GM12872 (cell line): ENCODE results near the gene COL5A3.

Experiments used
- CTCF ChIP-seq: IDR thresholded peaks from 3 replicates; pipeline ENCODE4 v1.5.1; 2011; ENCODE audit warnings: low read depth, mild to moderate bottlenecking, low read length, moderate library complexity; ENCODE audit not compliant: insufficient read depth

Gene COL5A3

DNA sequence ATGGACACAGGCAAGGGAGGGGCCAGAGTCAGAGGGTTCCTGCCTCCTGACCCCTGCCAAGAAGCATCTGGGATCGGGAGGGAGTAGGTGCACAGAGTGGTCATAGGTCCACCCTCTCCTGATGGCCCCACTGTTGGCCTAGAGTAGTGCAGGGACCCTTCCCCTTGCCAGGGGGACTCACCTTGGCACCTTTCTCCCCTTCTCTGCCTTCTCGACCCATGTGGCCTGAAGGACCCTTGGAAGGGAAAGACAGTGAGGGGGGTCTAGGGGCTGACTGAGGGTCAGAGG lies 40.7 kb downstream of the COL5A3 start:
- no peak for TF ChIP-seq CTCF

DNA sequence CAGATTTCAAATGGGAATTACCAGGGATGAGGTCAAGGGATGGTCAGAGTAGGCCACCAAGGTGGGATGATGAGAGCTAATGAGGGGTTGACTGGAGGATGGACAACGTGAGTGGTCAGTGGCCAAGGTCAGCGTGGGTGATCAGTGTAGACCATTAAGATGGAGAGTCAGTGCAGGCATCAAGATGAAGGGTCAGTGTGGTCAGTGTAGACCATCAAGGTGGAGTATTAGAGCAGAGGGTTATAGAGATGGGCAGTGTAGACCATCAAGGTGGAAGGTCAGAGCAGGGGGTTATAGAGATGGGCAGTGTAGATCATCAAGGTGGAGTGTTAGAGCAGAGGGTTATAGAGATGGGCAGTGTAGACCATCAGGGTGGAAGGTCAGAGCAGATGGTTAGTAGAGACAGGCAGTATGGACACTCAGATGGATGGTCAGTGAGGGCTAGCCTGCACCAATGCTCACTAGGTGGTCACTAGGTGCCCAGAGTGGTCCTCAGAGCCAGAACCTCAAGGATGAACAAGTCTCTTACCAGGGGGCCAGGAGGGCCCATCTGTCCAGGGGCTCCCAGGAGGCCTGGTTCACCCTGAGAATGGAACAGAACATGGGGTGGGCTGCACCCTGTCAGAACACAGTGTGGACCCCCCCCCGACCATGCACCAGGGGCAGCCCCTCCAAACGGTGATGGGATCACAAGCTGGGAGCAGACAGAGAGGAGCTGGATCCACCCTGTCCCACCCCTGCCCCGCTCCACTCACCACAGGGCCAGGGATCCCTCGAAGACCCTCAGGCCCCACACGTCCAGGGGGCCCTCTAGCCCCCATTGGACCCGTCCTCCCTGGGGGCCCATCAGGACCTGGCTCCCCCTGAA lies 41.2 kb downstream of the COL5A3 start:
- no peak for TF ChIP-seq CTCF

DNA sequence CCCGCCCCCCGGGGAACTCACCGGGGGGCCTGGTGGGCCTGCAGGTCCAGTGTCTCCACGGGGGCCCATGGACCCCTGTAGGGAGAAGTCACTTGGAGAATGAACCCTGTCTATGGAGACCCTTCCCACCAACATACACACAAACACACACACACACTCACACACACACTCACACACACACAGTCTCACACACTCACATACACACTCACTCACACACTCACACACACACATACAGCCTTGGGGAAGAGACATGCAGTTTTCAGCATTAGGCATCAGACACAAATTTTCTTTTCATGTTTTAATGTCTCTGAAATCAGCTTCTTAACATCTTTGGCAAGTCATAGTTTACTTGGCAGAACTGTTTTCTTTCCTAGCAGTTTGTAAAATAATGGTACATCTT lies 43.0 kb downstream of the COL5A3 start:
- no peak for TF ChIP-seq CTCF

DNA sequence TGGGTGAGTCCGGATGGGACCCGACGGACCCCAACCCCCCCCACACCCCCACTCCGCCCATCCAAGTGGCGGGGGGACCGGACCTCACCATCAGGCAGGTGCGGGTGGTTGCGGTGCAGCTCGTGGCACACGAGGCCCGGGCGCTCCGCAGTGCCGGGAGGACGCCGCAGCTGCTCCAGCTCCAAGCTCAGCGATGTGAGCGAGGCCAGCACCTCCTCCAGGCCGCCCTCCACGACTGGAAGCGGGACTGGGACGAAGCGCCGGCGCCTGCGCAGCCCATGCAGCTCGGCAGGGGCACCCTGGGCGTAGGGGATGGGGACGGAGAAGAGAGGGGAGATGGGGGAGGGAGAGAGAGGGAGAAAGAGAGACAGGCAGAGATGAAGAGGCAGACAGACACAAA lies 43.9 kb downstream of the COL5A3 start:
- TF ChIP-seq CTCF: no peak

- no peak for TF ChIP-seq CTCF
Measured at GRCh38 chr19:9966024-9966423, 44.3 kb downstream of the COL5A3 start.

- TF ChIP-seq CTCF: no peak
Measured at GRCh38 chr19:9962623-9963290, 47.5 kb downstream of the COL5A3 start.

DNA sequence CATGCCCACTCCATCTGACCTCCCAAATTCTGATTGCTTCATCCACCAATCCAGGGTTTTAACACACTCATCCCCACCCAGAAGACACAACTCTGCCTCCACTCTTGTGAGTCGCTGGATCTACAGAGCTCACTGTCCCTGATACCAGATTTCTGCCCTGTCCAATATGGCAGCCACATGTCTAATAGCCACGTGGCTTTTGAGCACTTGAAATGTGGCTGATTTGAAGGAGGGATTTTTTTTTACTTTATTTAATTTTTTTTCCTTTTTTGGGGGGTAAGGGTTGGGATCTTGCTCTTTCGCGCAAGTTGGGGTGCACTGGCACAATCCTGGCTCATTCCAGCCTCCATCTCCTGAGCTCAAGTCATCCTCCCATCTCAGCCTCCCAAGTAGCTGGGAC lies 49.2 kb downstream of the COL5A3 start:
- no peak for TF ChIP-seq CTCF
